HG03039 (cell line): Measurements from ENCODE around the gene ZNF280A.

Experiments
- ATAC-seq: cut with Tn5 transposase; IDR thresholded peaks from one replicate; pipeline ENCODE4 v1.9.1; 2021; ENCODE audit warnings: mild to moderate bottlenecking, moderate library complexity; ENCODE audit not compliant: unreplicated experiment

Gene ZNF280A

GRCh38 chr22:22520020-22520656 lies at the start of gene ZNF280A:
Gene ZNF280A, minus strand, starts transcription at chr22:22520270. Its CDS starts 4,640 bp downstream, at chr22:22515630.
- no peak for ATAC-seq

- ATAC-seq = no peak
Observed at GRCh38 chr22:22569218-22569617, 49.1 kb upstream of the ZNF280A start.

GRCh38 chr22:22565981-22566380 lies 45.9 kb upstream of the ZNF280A start:
- no peak for ATAC-seq

- no peak for ATAC-seq
Observed at GRCh38 chr22:22558972-22559603, 39.0 kb upstream of the ZNF280A start, which contains the start of gene PRAME. Gene PRAME, minus strand, starts transcription at chr22:22559265. Its CDS starts 2,433 bp downstream, at chr22:22556832.

GRCh38 chr22:22558071-22558971 lies 38.3 kb upstream of the ZNF280A start:
- ATAC-seq = no peak

GRCh38 chr22:22556995-22557925 lies 37.2 kb upstream of the ZNF280A start:
- no peak for ATAC-seq

GRCh38 chr22:22556578-22556977 lies 36.5 kb upstream of the ZNF280A start:
- no peak for ATAC-seq

- no peak for ATAC-seq
Observed at GRCh38 chr22:22555596-22555995, 35.5 kb upstream of the ZNF280A start.

GRCh38 chr22:22554587-22555284 lies 34.7 kb upstream of the ZNF280A start:
- ATAC-seq = no peak

GRCh38 chr22:22553735-22554586 lies 33.9 kb upstream of the ZNF280A start:
- no peak for ATAC-seq

GRCh38 chr22:22553141-22553540 lies 33.1 kb upstream of the ZNF280A start:
- no peak for ATAC-seq

GRCh38 chr22:22552630-22553029 lies 32.6 kb upstream of the ZNF280A start:
- no peak for ATAC-seq

- no peak for ATAC-seq
Observed at GRCh38 chr22:22550789-22551434, 30.8 kb upstream of the ZNF280A start.

- no peak for ATAC-seq
Observed at GRCh38 chr22:22548910-22549309, 28.8 kb upstream of the ZNF280A start.

- no peak for ATAC-seq
Observed at GRCh38 chr22:22548317-22548716, 28.2 kb upstream of the ZNF280A start.

- ATAC-seq = no peak
Observed at GRCh38 chr22:22547692-22548300, 27.7 kb upstream of the ZNF280A start.

GRCh38 chr22:22547226-22547625 lies 27.2 kb upstream of the ZNF280A start:
- ATAC-seq = no peak

GRCh38 chr22:22546490-22546889 lies 26.4 kb upstream of the ZNF280A start:
- ATAC-seq = no peak
